Astrocyte of the cerebellum (primary cell): ENCODE results near the gene PTPRM.

Experiments used
- DNase-seq: peaks from one replicate; pipeline ENCODE4 v3.0.0-alpha.2; 2011; ENCODE audit warnings: low read depth
- H3K4me3 ChIP-seq: 2 replicates; pipeline ENCODE4 v1.5.1; 2011; ENCODE audit warnings: mild to moderate bottlenecking, low read depth, low read length, moderate library complexity
- CTCF ChIP-seq: IDR thresholded peaks from 2 replicates; pipeline ENCODE4 v1.5.1; 2012; ENCODE audit warnings: low read length, low read depth, moderate library complexity, mild to moderate bottlenecking; ENCODE audit errors: missing control alignments
- in situ Hi-C: cut with HindIII; loops from 2 replicates; pipeline ENCODE4 v1.10.0; 2017; ENCODE audit warnings: low sequenced_read_pairs

The PTPRM gene

GRCh38 chr18:8095947-8096570 is 528.9 kb downstream of the PTPRM start:
- DNase-seq: no peak
- TF ChIP-seq CTCF: no peak
- in situ Hi-C loops: no loop called here
- H3K4me3 ChIP-seq: no peak overlapping the region

- in situ Hi-C loops: no loop called here
- TF ChIP-seq CTCF: no peak
- DNase-seq: no peak
- H3K4me3 ChIP-seq: no peak overlapping the region
These were observed 530.3 kb downstream of the PTPRM start for GRCh38 chr18:8097399-8097798.

GRCh38 chr18:8097927-8098326 is 530.8 kb downstream of the PTPRM start:
- TF ChIP-seq CTCF: no peak
- DNase-seq: no peak
- no peak overlapping the region for H3K4me3 ChIP-seq
- in situ Hi-C loops: no loop called here

- TF ChIP-seq CTCF: no peak
- H3K4me3 ChIP-seq: no peak overlapping the region
- in situ Hi-C loops: no loop called here
- DNase-seq: no peak
These were observed 539.5 kb downstream of the PTPRM start for GRCh38 chr18:8106603-8107002.

- peak; percentile 46 for DNase-seq
- in situ Hi-C loops: no loop called here
These were observed 540.3 kb downstream of the PTPRM start for GRCh38 chr18:8107426-8107825.

GRCh38 chr18:8114480-8114879 is 547.4 kb downstream of the PTPRM start:
- TF ChIP-seq CTCF: no peak
- in situ Hi-C loops: no loop called here
- no peak overlapping the region for H3K4me3 ChIP-seq
- DNase-seq: no peak

More at GRCh38 chr18:8107426-8107825, 540.3 kb downstream of the PTPRM start:
- no peak overlapping the region for H3K4me3 ChIP-seq
- no peak for TF ChIP-seq CTCF
